Glomerular visceral epithelial cell (primary cell): ENCODE results near the gene RFX5.
A peak's percentile ranks its signal among the peaks of the same experiment; 100 is the strongest.

Experiments used
- DNase-seq: peaks from one replicate; pipeline ENCODE4 v3.0.0-alpha.2; 2016; ENCODE audit errors: extremely low spot score

Gene RFX5

GRCh38 chr1:151325231-151325630, 21.8 kb downstream of the RFX5 start:
- DNase-seq, result no peak

- no peak for DNase-seq
Observed at GRCh38 chr1:151324390-151324930, 22.6 kb downstream of the RFX5 start.

GRCh38 chr1:151318975-151319374, 28.1 kb downstream of the RFX5 start:
- DNase-seq, result no peak

- DNase-seq, result no peak
Observed at GRCh38 chr1:151315565-151316235, 31.4 kb downstream of the RFX5 start.

DNA sequence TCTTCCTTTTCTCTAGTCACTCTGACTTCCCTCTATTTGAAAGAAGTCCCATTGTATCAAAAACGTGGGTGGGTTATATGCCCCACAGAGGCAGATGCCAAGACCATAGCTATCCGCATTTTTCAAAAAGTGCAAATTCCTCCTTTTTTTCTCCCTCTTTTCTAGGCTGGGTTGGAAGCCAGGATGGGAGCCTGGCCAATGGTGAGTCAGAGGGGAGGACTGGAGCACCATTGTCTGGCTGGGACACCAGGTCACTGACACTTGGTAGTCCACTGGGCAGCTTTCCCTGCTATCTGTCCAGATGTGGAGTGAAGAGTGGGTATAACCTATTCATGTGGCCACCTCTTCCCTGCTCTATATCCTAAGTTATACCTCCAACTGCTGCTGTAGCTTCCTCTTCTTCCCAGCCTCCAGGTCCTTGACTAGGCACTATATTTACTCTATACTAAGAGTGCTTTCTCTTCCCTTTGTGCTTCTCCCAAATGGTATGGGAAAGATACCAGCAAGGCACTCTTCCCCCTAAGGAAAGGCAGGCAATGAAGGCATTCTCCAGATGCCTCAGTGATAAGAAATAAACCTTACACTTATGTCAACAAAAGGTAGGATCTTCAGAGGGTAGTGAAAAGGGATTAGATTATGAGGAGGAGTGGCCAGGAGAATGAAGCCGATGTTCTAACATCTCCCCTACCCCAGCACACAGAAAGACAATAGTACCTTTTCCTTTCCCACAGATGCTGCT, 32.7 kb downstream of the RFX5 start:
- DNase-seq, result peak; percentile 41

DNA sequence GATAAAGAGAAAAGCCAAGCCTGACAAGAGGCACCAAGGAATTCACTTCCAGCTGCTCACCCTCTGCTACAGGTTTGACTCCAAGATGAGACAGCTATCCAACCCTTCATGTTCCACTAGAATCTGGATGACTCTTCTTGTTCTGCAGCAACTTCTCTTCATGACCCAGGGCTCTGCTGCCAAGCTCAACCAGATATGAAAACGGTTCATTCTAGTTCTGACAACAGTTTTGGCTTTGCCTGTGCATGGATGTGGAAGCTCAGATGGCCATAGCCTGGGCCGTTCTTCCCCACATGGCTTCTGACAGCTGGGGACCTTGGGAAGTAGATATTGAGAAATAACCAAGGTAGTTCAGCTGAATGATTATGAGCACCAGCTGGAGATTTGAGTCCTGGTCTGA, 33.6 kb downstream of the RFX5 start:
- no peak for DNase-seq

DNA sequence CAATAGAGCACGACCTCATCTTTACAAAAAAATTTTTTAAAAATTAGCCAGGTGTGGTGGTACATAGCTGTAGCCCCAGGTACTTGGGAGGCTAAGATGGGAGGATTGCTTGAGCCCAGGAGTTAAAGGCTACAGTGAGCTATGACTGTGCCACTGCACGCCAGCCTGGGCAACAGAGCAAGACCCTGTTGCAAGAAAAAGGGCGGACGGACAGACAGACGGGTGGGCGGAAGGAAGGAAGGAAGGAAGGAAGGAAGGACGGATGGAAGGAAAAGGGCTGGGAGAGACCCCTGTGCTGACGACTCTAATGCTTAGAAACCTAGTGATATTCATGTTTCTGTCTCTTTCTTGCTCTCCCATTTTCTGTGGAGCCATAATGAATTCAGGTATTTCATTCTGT, 34.2 kb downstream of the RFX5 start:
- no peak for DNase-seq

DNA sequence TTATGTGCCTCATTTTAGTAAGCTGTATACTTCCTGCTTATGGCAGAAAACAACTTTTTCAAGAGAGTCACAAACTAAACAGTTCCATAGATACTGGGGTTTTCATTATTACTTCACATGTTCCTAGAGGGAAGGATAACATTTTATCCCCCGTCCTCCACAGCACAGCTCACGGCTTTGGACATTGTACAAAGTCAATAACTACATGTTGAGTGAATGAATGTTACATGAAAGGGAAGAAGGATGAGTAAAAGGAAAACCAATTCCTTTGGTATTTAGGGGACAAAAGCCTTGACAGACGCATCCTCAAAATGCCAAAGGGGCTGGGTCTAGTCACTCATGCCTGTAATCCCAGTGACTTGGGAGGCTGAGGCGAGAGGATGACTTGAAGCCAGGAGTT, 34.6 kb downstream of the RFX5 start:
- no peak for DNase-seq

- DNase-seq, result peak; percentile 98
Observed at GRCh38 chr1:151311589-151312331, 35.3 kb downstream of the RFX5 start.

- DNase-seq, result no peak
Observed at GRCh38 chr1:151311011-151311410, 36.0 kb downstream of the RFX5 start.

GRCh38 chr1:151309811-151310323, 37.2 kb downstream of the RFX5 start:
- DNase-seq, result peak; percentile 70

- DNase-seq, result no peak
Observed at GRCh38 chr1:151294742-151295462, 52.1 kb downstream of the RFX5 start.

DNA sequence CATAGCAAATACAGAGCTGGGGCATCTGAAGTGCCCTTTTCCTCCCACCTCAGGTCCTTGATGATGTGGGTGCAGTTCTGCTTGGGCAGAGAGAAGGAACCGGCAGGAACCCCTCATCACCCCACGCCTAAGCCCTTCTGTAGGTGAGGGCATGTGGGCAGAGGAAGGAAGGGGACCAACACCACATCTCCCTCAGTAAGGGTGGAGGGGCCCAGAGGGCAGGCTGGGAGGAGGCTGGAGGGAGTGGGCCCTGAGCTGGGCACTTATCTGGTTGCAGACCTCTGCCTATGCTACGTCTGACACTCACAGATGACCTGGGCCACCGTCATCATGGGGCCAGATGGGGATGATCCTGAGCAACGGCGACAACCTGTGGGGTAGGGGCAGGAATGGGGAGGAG, 54.0 kb downstream of the RFX5 start:
- no peak for DNase-seq

DNA sequence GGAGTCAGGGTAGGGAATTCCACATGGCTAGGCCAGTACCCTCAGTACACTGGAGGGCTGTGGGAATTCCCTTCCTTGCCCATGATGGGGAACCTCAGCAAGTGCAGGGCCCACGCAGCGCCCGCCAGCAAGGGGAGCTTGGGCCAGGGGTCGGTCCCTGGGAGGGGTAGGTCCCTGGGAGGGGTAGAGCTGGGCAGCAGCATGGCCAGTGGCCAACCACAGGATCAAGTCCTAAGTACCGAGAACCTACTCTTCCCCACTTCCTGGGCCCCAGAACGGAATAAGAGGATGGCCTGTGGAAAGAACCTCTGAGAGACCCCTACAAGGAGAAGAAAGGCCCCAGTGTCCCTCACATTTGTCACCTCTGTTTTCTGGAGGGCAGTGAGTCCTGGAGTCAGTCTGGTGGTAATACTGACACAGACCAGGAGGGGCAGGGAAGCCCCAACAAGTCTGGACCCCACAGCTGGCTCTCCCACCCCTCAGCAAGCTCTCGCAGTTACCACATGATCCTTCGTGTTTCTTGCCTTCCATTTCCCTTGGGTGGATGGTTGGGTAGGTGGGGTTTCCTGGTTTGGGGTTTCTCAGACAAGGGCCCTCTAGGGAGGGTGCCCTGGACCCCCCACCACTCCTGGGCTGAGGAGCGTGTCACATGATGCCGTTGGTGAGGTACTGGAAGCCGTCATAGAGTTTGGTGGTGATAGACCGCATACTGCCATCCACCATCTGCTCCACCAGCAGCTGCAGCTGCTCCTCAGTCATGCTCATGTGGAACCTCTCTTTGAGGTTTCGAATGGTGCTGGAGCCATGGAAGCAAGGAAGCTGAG, 54.6 kb downstream of the RFX5 start:
- no peak for DNase-seq

- no peak for DNase-seq
Observed at GRCh38 chr1:151290709-151291303, 56.2 kb downstream of the RFX5 start.
